ENCODE measurements around the gene CBX7. TPM values are rescaled to one million over a fixed set of nuclear protein-coding genes. Genes with fewer than 3 reads are reported as not detected.

CBX7 gene
- total and polyA plus RNA-seq, 4 donors, result 2.2 to 21.8 (median 14.9) TPM

DNA sequence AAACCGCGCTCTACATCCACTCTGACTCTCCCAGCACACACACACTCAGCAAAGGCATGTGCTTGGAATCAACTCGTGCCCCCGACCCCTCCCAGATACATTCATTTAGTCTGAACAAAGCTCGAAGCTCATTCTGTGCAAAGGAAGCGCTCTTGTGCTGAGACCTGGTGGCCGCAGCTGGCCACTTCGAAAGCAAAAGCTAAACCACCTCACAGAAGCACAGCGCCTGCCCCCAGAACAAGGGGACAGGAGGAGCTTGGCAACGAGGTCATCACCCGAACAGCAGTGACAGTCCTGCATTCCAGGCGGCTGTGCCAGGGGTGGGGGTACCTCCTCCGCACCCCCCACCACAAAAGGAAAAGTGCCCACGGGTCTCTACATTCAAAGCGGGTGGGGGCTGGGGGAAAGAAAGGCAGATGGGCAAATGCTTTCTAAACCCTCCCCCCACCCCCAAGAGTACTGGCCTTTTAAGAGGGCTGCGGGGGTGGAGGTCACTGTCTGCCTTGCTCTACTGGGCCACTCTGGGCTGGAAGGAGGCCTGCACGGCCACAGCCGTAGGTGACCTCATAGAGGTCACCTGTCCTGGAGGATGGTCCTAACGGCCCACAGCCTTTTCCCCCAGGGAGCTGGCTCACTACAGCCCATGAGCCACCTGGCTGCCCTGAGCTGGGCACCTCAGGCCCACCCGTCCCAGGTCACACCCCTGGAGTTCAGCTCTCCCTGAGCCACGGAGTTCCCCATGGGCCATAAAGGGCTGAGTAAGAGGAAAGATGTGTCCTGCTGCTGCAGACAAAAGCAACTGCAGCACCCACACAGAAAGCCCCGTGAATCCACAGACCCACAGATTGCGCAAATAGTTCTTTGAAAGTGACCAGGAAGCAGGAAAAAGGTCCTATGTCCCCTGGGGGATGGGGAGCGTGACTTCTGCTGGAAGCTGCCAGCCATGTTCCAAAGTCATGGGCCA, 21.3 kb downstream of the CBX7 start:
- Histone ChIP-seq H3K27ac (ENCODE audit: low read depth in 1 of 2, low read length in 2 of 2) (no peak overlapping the region), H3K9ac (ENCODE audit: low read depth in 1 of 2, low read length in 2 of 2) (no peak overlapping the region), H3K4me3 (ENCODE audit: low read depth in 1 of 3, low read length in 3 of 3) (no peak overlapping the region), H3K4me1 (ENCODE audit: control insufficient read depth in 4 of 4, insufficient read depth in 4 of 4, low read length in 3 of 4) (peaks cover 0 to 6% (median 0%) of the 10 kb centered on the region in 4 donors), H3K27me3 (ENCODE audit: control insufficient read depth in 4 of 4, insufficient read depth in 4 of 4, low read length in 3 of 4) (no peaks in the 10 kb centered on the region), H3K9me3 (ENCODE audit: control insufficient read depth in 4 of 4, low read length in 3 of 4) (no peaks in the 10 kb centered on the region), H3K36me3 (ENCODE audit: control insufficient read depth in 4 of 4, insufficient read depth in 3 of 4, low read depth in 1 of 4, low read length in 3 of 4) (peaks cover 0 to 3% (median 1%) of the 10 kb centered on the region in 4 donors)
- WGBS, result 64% methylated on average over 24 of the region's 24 CpGs
- DNase-seq (ENCODE audit: low spot score), result no peak
- TF ChIP-seq SP1 (IDR thresholded peaks at IDR 0.05), result peak; percentile 9
- TF ChIP-seq, protein P1, sequence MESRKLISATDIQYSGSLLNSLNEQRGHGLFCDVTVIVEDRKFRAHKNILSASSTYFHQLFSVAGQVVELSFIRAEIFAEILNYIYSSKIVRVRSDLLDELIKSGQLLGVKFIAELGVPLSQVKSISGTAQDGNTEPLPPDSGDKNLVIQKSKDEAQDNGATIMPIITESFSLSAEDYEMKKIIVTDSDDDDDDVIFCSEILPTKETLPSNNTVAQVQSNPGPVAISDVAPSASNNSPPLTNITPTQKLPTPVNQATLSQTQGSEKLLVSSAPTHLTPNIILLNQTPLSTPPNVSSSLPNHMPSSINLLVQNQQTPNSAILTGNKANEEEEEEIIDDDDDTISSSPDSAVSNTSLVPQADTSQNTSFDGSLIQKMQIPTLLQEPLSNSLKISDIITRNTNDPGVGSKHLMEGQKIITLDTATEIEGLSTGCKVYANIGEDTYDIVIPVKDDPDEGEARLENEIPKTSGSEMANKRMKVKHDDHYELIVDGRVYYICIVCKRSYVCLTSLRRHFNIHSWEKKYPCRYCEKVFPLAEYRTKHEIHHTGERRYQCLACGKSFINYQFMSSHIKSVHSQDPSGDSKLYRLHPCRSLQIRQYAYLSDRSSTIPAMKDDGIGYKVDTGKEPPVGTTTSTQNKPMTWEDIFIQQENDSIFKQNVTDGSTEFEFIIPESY (IDR thresholded peaks at IDR 0.05), result no peak
- no peak for TF ChIP-seq HNF4G (IDR thresholded peaks at IDR 0.05)
- no peak for TF ChIP-seq FOXA1 (IDR thresholded peaks at IDR 0.05)
- TF ChIP-seq CTCF (IDR thresholded peaks at IDR 0.05; ENCODE audit: low read depth, low read length, missing input control), result no peak
- no peak for TF ChIP-seq YY1 (IDR thresholded peaks at IDR 0.05)
- TF ChIP-seq RAD21 (IDR thresholded peaks at IDR 0.05), result no peak
- TF ChIP-seq NR2F2 (IDR thresholded peaks at IDR 0.05), result no peak
- peak in 1 of 2 donors; percentile 70 for TF ChIP-seq EGR1 (IDR thresholded peaks at IDR 0.05; ENCODE audit: low read depth in 2 of 2)
- TF ChIP-seq GABPA (IDR thresholded peaks at IDR 0.05 in 1 of 2, conservative IDR thresholded peaks at IDR 0.05 in 1 of 2), result no peak
- no peak for TF ChIP-seq HNF4A (conservative IDR thresholded peaks at IDR 0.05)
- TF ChIP-seq FOXA2 (IDR thresholded peaks at IDR 0.05), result no peak
- no peak for TF ChIP-seq RXRA (IDR thresholded peaks at IDR 0.05)

- H3K36me3 ChIP-seq (ENCODE audit: control insufficient read depth in 4 of 4, insufficient read depth in 3 of 4, low read depth in 1 of 4, low read length in 3 of 4), result peaks cover 0 to 3% (median 1%) of the 10 kb centered on the region in 4 donors
- WGBS, result 95% methylated on average over 8 of the region's 8 CpGs
These were observed 22.3 kb downstream of the CBX7 start for GRCh38 chr22:39130152-39130704.

More at GRCh38 chr22:39130152-39130704, 22.3 kb downstream of the CBX7 start:
- Histone ChIP-seq H3K9me3 (ENCODE audit: control insufficient read depth in 4 of 4, low read length in 3 of 4) (no peaks in the 10 kb centered on the region), H3K4me1 (ENCODE audit: control insufficient read depth in 4 of 4, insufficient read depth in 4 of 4, low read length in 3 of 4) (peaks cover 0 to 6% (median 0%) of the 10 kb centered on the region in 4 donors), H3K9ac (ENCODE audit: low read depth in 1 of 2, low read length in 2 of 2) (no peak overlapping the region), H3K27ac (ENCODE audit: low read depth in 1 of 2, low read length in 2 of 2) (no peak overlapping the region), H3K27me3 (ENCODE audit: control insufficient read depth in 4 of 4, insufficient read depth in 4 of 4, low read length in 3 of 4) (no peaks in the 10 kb centered on the region), H3K4me3 (ENCODE audit: low read depth in 1 of 3, low read length in 3 of 3) (no peak overlapping the region)
- DNase-seq (ENCODE audit: low spot score), result no peak
- TF ChIP-seq, protein P2, sequence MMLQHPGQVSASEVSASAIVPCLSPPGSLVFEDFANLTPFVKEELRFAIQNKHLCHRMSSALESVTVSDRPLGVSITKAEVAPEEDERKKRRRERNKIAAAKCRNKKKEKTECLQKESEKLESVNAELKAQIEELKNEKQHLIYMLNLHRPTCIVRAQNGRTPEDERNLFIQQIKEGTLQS (IDR thresholded peaks at IDR 0.05), result no peak
- TF ChIP-seq TAF1 (conservative IDR thresholded peaks at IDR 0.05) (no peak), SP1 (IDR thresholded peaks at IDR 0.05) (no peak), HNF4G (IDR thresholded peaks at IDR 0.05) (no peak), YY1 (IDR thresholded peaks at IDR 0.05) (no peak), NR2F2 (IDR thresholded peaks at IDR 0.05) (no peak), EGR1 (IDR thresholded peaks at IDR 0.05; ENCODE audit: low read depth in 2 of 2) (no peak), MAX (IDR thresholded peaks at IDR 0.05) (no peak), RAD21 (IDR thresholded peaks at IDR 0.05) (no peak), CTCF (IDR thresholded peaks at IDR 0.05; ENCODE audit: low read depth, low read length, missing input control) (no peak), FOXA1 (IDR thresholded peaks at IDR 0.05) (no peak), GABPA (IDR thresholded peaks at IDR 0.05 in 1 of 2, conservative IDR thresholded peaks at IDR 0.05 in 1 of 2) (no peak), REST (IDR thresholded peaks at IDR 0.05) (no peak)
